NCI-H2029 (cell line): Measurements from ENCODE around the gene SLC35B2.

Experiments used
- DNase-seq: peaks from one replicate; lab custom pipeline; 2025; lab: John Stamatoyannopoulos, UW

Gene SLC35B2

GRCh38 chr6:44286285-44286565, 28.9 kb upstream of the SLC35B2 start:
- no peak for DNase-seq

GRCh38 chr6:44285552-44286284, 28.4 kb upstream of the SLC35B2 start:
- no peak for DNase-seq

GRCh38 chr6:44284867-44285266, 27.5 kb upstream of the SLC35B2 start:
- no peak for DNase-seq

- DNase-seq: no peak
Observed at GRCh38 chr6:44284121-44284520, 26.8 kb upstream of the SLC35B2 start.

- no peak for DNase-seq
Observed at GRCh38 chr6:44278774-44279697, 21.7 kb upstream of the SLC35B2 start.

GRCh38 chr6:44278315-44278714, 21.0 kb upstream of the SLC35B2 start:
- DNase-seq: no peak

GRCh38 chr6:44277763-44278162, 20.4 kb upstream of the SLC35B2 start:
- DNase-seq: no peak

GRCh38 chr6:44276667-44277640, 19.6 kb upstream of the SLC35B2 start:
- DNase-seq: no peak

GRCh38 chr6:44275749-44276648, 18.7 kb upstream of the SLC35B2 start:
- DNase-seq: peak; percentile 18

- no peak for DNase-seq
Observed at GRCh38 chr6:44275271-44275748, 18.0 kb upstream of the SLC35B2 start.

GRCh38 chr6:44273617-44274016, 16.3 kb upstream of the SLC35B2 start:
- DNase-seq: no peak

GRCh38 chr6:44272999-44273566, 15.8 kb upstream of the SLC35B2 start:
- no peak for DNase-seq

GRCh38 chr6:44272529-44272928, 15.2 kb upstream of the SLC35B2 start:
- DNase-seq: no peak

- no peak for DNase-seq
Observed at GRCh38 chr6:44271914-44272313, 14.6 kb upstream of the SLC35B2 start.

GRCh38 chr6:44271406-44271723, 14.0 kb upstream of the SLC35B2 start:
- DNase-seq: no peak

GRCh38 chr6:44270526-44271405, 13.4 kb upstream of the SLC35B2 start:
- no peak for DNase-seq

- DNase-seq: no peak
Observed at GRCh38 chr6:44269921-44270525, 12.7 kb upstream of the SLC35B2 start, which contains the start of gene TMEM151B. Gene TMEM151B (plus strand): TSS chr6:44270450. CDS start chr6:44270743, 293 bp downstream.

- no peak for DNase-seq
Observed at GRCh38 chr6:44269178-44269920, 12.0 kb upstream of the SLC35B2 start.
